ENCODE results near the gene JAM3. TPM values are rescaled to one million over a fixed set of nuclear protein-coding genes. Genes with fewer than 3 reads are reported as not detected.

The JAM3 gene
- polyA plus RNA-seq, 1 donor from 2014 or later: 46.1 TPM

DNA sequence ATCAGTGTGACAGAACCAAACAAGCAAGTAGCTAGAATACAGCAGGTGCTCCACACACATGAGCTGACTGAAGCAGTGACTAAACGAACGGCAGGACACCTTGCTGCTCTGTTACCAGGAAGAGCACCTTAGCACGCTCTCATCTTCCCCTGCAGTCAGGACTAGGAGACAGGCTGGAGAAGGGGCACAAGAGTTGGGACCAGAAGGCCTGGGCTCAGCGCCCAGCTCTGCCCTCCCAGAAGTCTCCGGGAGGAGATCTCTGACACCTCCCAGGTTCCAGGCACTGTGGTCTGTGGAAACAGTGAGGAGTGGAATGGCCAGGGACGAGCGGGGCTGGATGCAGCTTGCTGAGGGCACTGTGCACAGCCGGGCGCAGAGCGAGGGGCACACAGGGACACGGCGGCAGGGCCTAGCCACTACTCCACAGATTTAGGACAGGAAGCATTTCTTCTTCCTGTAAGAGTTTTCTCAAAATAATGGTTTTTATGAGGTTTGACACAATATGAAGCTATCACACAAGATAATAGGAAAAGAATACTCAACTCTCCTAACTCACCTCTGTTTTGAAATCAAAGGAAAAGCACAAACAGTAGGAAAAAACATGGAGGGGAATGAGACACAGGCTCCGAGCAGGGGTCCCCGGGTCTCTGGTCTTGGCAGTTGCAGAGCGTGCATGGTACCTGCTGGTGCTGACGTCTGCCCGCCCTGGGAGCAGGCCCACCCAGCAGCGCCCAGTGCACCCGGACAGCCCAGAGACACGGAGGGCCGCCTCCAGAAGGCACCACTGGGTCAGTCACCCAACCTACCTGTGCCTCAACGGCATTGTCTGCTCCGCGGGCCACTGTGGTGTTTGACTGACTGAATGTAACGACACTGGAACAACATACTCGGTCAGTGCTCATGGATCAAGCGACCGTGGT is 87.3 kb downstream of the JAM3 start:
- H3K79me2 ChIP-seq (replicated peaks; ENCODE audit: insufficient read depth, low read length): no peaks in the 10 kb centered on the region
- no peak overlapping the region for H3K4me2 ChIP-seq (ENCODE audit: low read length)
- no peaks in the 10 kb centered on the region for H3K9me3 ChIP-seq (ENCODE audit: low read length)
- no peak overlapping the region for H2AFZ ChIP-seq (ENCODE audit: low read depth, low read length)
- H3K27me3 ChIP-seq (ENCODE audit: insufficient read depth, low read depth, low read length): no peaks in the 10 kb centered on the region
- H3K4me3 ChIP-seq (ENCODE audit: low read length): no peak overlapping the region
- TF ChIP-seq TAF1 (IDR thresholded peaks at IDR 0.05; ENCODE audit: low read depth) (no peak), MXI1 (conservative IDR thresholded peaks at IDR 0.05; ENCODE audit: poor library complexity, severe bottlenecking) (no peak), EZH2 (IDR thresholded peaks at IDR 0.05; ENCODE audit: borderline replicate concordance, insufficient read depth, low read length, poor library complexity, severe bottlenecking) (no peak), POLR2AphosphoS5 (IDR thresholded peaks at IDR 0.05) (no peak), EP300 (conservative IDR thresholded peaks at IDR 0.05; ENCODE audit: poor library complexity, severe bottlenecking) (no peak), RAD21 (conservative IDR thresholded peaks at IDR 0.05) (no peak)
- TF ChIP-seq, protein P1, sequence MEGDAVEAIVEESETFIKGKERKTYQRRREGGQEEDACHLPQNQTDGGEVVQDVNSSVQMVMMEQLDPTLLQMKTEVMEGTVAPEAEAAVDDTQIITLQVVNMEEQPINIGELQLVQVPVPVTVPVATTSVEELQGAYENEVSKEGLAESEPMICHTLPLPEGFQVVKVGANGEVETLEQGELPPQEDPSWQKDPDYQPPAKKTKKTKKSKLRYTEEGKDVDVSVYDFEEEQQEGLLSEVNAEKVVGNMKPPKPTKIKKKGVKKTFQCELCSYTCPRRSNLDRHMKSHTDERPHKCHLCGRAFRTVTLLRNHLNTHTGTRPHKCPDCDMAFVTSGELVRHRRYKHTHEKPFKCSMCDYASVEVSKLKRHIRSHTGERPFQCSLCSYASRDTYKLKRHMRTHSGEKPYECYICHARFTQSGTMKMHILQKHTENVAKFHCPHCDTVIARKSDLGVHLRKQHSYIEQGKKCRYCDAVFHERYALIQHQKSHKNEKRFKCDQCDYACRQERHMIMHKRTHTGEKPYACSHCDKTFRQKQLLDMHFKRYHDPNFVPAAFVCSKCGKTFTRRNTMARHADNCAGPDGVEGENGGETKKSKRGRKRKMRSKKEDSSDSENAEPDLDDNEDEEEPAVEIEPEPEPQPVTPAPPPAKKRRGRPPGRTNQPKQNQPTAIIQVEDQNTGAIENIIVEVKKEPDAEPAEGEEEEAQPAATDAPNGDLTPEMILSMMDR (IDR thresholded peaks at IDR 0.05; ENCODE audit: poor library complexity, severe bottlenecking): no peak
- TF ChIP-seq, protein P2, sequence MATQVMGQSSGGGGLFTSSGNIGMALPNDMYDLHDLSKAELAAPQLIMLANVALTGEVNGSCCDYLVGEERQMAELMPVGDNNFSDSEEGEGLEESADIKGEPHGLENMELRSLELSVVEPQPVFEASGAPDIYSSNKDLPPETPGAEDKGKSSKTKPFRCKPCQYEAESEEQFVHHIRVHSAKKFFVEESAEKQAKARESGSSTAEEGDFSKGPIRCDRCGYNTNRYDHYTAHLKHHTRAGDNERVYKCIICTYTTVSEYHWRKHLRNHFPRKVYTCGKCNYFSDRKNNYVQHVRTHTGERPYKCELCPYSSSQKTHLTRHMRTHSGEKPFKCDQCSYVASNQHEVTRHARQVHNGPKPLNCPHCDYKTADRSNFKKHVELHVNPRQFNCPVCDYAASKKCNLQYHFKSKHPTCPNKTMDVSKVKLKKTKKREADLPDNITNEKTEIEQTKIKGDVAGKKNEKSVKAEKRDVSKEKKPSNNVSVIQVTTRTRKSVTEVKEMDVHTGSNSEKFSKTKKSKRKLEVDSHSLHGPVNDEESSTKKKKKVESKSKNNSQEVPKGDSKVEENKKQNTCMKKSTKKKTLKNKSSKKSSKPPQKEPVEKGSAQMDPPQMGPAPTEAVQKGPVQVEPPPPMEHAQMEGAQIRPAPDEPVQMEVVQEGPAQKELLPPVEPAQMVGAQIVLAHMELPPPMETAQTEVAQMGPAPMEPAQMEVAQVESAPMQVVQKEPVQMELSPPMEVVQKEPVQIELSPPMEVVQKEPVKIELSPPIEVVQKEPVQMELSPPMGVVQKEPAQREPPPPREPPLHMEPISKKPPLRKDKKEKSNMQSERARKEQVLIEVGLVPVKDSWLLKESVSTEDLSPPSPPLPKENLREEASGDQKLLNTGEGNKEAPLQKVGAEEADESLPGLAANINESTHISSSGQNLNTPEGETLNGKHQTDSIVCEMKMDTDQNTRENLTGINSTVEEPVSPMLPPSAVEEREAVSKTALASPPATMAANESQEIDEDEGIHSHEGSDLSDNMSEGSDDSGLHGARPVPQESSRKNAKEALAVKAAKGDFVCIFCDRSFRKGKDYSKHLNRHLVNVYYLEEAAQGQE (IDR thresholded peaks at IDR 0.05; ENCODE audit: borderline replicate concordance): no peak
- no peaks in the 10 kb centered on the region for H4K20me1 ChIP-seq (ENCODE audit: insufficient read depth)
- H3F3A ChIP-seq (ENCODE audit: insufficient read depth, low read length, poor library complexity, severe bottlenecking): no peaks in the 10 kb centered on the region
- no peak overlapping the region for H3K9ac ChIP-seq (ENCODE audit: low read length)
- peaks cover 5% of the 10 kb centered on the region for H3K36me3 ChIP-seq (ENCODE audit: insufficient read depth, low read length)
- H3K9me2 ChIP-seq (ENCODE audit: insufficient read depth, low read length): no peaks in the 10 kb centered on the region
- no peak overlapping the region for H3K27ac ChIP-seq (ENCODE audit: low read length)

DNA sequence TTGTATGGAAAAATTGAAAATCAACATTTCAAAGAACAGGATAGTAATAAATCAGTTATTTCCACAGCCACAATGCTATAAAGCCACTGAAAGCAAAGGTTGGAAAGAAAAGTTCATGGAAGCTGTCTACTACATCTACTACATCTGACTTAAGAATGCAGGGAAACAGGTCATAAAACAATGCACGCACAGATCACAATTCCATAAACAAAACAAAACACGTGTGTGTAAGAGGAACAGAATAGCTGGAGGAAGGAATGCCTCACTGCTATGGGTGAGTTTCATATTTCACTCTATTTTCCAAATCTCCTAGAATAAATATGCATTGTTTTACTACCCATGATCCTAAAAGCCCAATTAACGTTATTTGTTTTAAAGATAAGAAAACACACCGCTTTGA is 88.6 kb downstream of the JAM3 start:
- H3K27ac ChIP-seq (ENCODE audit: low read length): no peak overlapping the region
- H4K20me1 ChIP-seq (ENCODE audit: insufficient read depth): no peaks in the 10 kb centered on the region
- H3K79me2 ChIP-seq (replicated peaks; ENCODE audit: insufficient read depth, low read length): no peaks in the 10 kb centered on the region
- H2AFZ ChIP-seq (ENCODE audit: low read depth, low read length): no peak overlapping the region
- no peaks in the 10 kb centered on the region for H3K9me2 ChIP-seq (ENCODE audit: insufficient read depth, low read length)
- TF ChIP-seq RAD21 (conservative IDR thresholded peaks at IDR 0.05): no peak
- TF ChIP-seq, protein P1 (IDR thresholded peaks at IDR 0.05; ENCODE audit: poor library complexity, severe bottlenecking): no peak
- no peak for TF ChIP-seq MXI1 (conservative IDR thresholded peaks at IDR 0.05; ENCODE audit: poor library complexity, severe bottlenecking)
- no peak for TF ChIP-seq POLR2AphosphoS5 (IDR thresholded peaks at IDR 0.05)
- TF ChIP-seq EP300 (conservative IDR thresholded peaks at IDR 0.05; ENCODE audit: poor library complexity, severe bottlenecking): no peak
- TF ChIP-seq EZH2 (IDR thresholded peaks at IDR 0.05; ENCODE audit: borderline replicate concordance, insufficient read depth, low read length, poor library complexity, severe bottlenecking): no peak
- TF ChIP-seq SMC3 (conservative IDR thresholded peaks at IDR 0.05; ENCODE audit: poor library complexity): no peak
- TF ChIP-seq TAF1 (IDR thresholded peaks at IDR 0.05; ENCODE audit: low read depth): no peak
- H3K4me2 ChIP-seq (ENCODE audit: low read length): no peak overlapping the region
- H3K27me3 ChIP-seq (ENCODE audit: insufficient read depth, low read depth, low read length): no peaks in the 10 kb centered on the region
- peaks cover 6% of the 10 kb centered on the region for H3K36me3 ChIP-seq (ENCODE audit: insufficient read depth, low read length)
- H3F3A ChIP-seq (ENCODE audit: insufficient read depth, low read length, poor library complexity, severe bottlenecking): no peaks in the 10 kb centered on the region
- H3K4me3 ChIP-seq (ENCODE audit: low read length): no peak overlapping the region
- no peaks in the 10 kb centered on the region for H3K9me3 ChIP-seq (ENCODE audit: low read length)
- H3K9ac ChIP-seq (ENCODE audit: low read length): no peak overlapping the region
